Measurements from ENCODE around the gene FBN3.

FBN3 gene

GRCh38 chr19:8115805-8116396, 33.5 kb downstream of the FBN3 start:
- no peak overlapping the region for H3K9ac ChIP-seq (ENCODE audit: low read depth, low read length, poor library complexity, severe bottlenecking)
- no peak overlapping the region for H2AFZ ChIP-seq (ENCODE audit: low read length)
- no peaks in the 10 kb centered on the region for H3K9me3 ChIP-seq (ENCODE audit: insufficient read depth, low read depth, low read length)
- no peak overlapping the region for H3K4me3 ChIP-seq (ENCODE audit: low read length, poor library complexity, severe bottlenecking)
- no peaks in the 10 kb centered on the region for H3F3A ChIP-seq (ENCODE audit: low read depth)
- no peaks in the 10 kb centered on the region for H3K4me1 ChIP-seq (ENCODE audit: insufficient read depth, low read length, poor library complexity, severe bottlenecking)
- H3K36me3 ChIP-seq (ENCODE audit: insufficient read depth, low read length), result no peaks in the 10 kb centered on the region
- TF ChIP-seq EZH2phosphoT487 (IDR thresholded peaks at IDR 0.05; ENCODE audit: borderline replicate concordance), result no peak
- no peak for TF ChIP-seq CTCF (conservative IDR thresholded peaks at IDR 0.05; ENCODE audit: low read length)
- no peak overlapping the region for H3K4me2 ChIP-seq (ENCODE audit: low read depth, low read length, poor library complexity, severe bottlenecking)
- H3K9me2 ChIP-seq (replicated peaks; ENCODE audit: low read depth, low read length), result no peaks in the 10 kb centered on the region
- H3K27me3 ChIP-seq (ENCODE audit: insufficient read depth, low read length, poor library complexity, severe bottlenecking), result no peaks in the 10 kb centered on the region
- H3K79me2 ChIP-seq (ENCODE audit: insufficient read depth, low read length), result no peaks in the 10 kb centered on the region
- no peaks in the 10 kb centered on the region for H4K20me1 ChIP-seq (ENCODE audit: insufficient read depth, low read length, poor library complexity, severe bottlenecking)

- TF ChIP-seq CTCF (conservative IDR thresholded peaks at IDR 0.05; ENCODE audit: low read length) (no peak), EZH2phosphoT487 (IDR thresholded peaks at IDR 0.05; ENCODE audit: borderline replicate concordance) (no peak)
- Histone ChIP-seq H3K27me3 (ENCODE audit: insufficient read depth, low read length, poor library complexity, severe bottlenecking) (no peaks in the 10 kb centered on the region), H3K4me2 (ENCODE audit: low read depth, low read length, poor library complexity, severe bottlenecking) (no peak overlapping the region), H4K20me1 (ENCODE audit: insufficient read depth, low read length, poor library complexity, severe bottlenecking) (no peaks in the 10 kb centered on the region), H3K9ac (ENCODE audit: low read depth, low read length, poor library complexity, severe bottlenecking) (no peak overlapping the region), H3K4me3 (ENCODE audit: low read length, poor library complexity, severe bottlenecking) (no peak overlapping the region), H2AFZ (ENCODE audit: low read length) (no peak overlapping the region), H3K9me3 (ENCODE audit: insufficient read depth, low read depth, low read length) (no peaks in the 10 kb centered on the region), H3K36me3 (ENCODE audit: insufficient read depth, low read length) (no peaks in the 10 kb centered on the region), H3K79me2 (ENCODE audit: insufficient read depth, low read length) (no peaks in the 10 kb centered on the region), H3K4me1 (ENCODE audit: insufficient read depth, low read length, poor library complexity, severe bottlenecking) (no peaks in the 10 kb centered on the region), H3F3A (ENCODE audit: low read depth) (no peaks in the 10 kb centered on the region), H3K9me2 (replicated peaks; ENCODE audit: low read depth, low read length) (no peaks in the 10 kb centered on the region)
These were observed 36.4 kb downstream of the FBN3 start for GRCh38 chr19:8113017-8113416.

GRCh38 chr19:8111376-8111775, 38.0 kb downstream of the FBN3 start:
- Histone ChIP-seq H3K4me2 (ENCODE audit: low read depth, low read length, poor library complexity, severe bottlenecking) (no peak overlapping the region), H3K9me3 (ENCODE audit: insufficient read depth, low read depth, low read length) (0 out of 2 replicates have a peak, but pooled peaks cover 3% of the 10 kb centered on the region), H2AFZ (ENCODE audit: low read length) (no peak overlapping the region), H3K9me2 (replicated peaks; ENCODE audit: low read depth, low read length) (no peaks in the 10 kb centered on the region), H3K9ac (ENCODE audit: low read depth, low read length, poor library complexity, severe bottlenecking) (no peak overlapping the region), H3K4me1 (ENCODE audit: insufficient read depth, low read length, poor library complexity, severe bottlenecking) (no peaks in the 10 kb centered on the region), H3K36me3 (ENCODE audit: insufficient read depth, low read length) (no peaks in the 10 kb centered on the region), H3K4me3 (ENCODE audit: low read length, poor library complexity, severe bottlenecking) (no peak overlapping the region), H4K20me1 (ENCODE audit: insufficient read depth, low read length, poor library complexity, severe bottlenecking) (no peaks in the 10 kb centered on the region), H3K27me3 (ENCODE audit: insufficient read depth, low read length, poor library complexity, severe bottlenecking) (no peaks in the 10 kb centered on the region), H3F3A (ENCODE audit: low read depth) (no peaks in the 10 kb centered on the region), H3K79me2 (ENCODE audit: insufficient read depth, low read length) (no peaks in the 10 kb centered on the region)
- no peak for TF ChIP-seq CTCF (conservative IDR thresholded peaks at IDR 0.05; ENCODE audit: low read length)
- TF ChIP-seq EZH2phosphoT487 (IDR thresholded peaks at IDR 0.05; ENCODE audit: borderline replicate concordance), result no peak

Data from Loucy (cell line).